K562 (cell line): ENCODE results near the gene VSIG10L. TPM values are rescaled to one million over a fixed set of nuclear protein-coding genes. Genes with fewer than 3 reads are reported as not detected.

ENCODE experiments used
- FUS ChIP-seq: fragments of 200-400 bp; formaldehyde crosslinking; optimal IDR thresholded peaks from 2 replicates; pipeline ENCODE3; 2017; ENCODE audit warnings: low read depth, low read length
- GATAD2A ChIP-seq: fragments of 450-650 bp; IDR thresholded peaks from 2 replicates; pipeline ENCODE4 v1.6.1; 2017
- HNRNPL ChIP-seq: fragments of 200-400 bp; formaldehyde crosslinking; IDR thresholded peaks from 2 replicates; pipeline ENCODE4 v1.6.1; 2017; ENCODE audit warnings: low read depth, mild to moderate bottlenecking, low read length
- KAT7 ChIP-seq: sonication (generic); formaldehyde crosslinking; IDR thresholded peaks from 2 replicates; pipeline ENCODE4 v1.8.0; 2022; ENCODE audit warnings: missing genetic modification reagents, mild to moderate bottlenecking, borderline replicate concordance
- PRDM10 ChIP-seq: fragments of 450-650 bp; IDR thresholded peaks from 2 replicates; pipeline ENCODE4 v1.6.1; 2018; ENCODE audit not compliant: partially characterized antibody
- ZNF318 ChIP-seq, 2 experiments: fragments of 450-650 bp; IDR thresholded peaks; 2 replicates each; pipeline ENCODE4 v1.6.1; 2016; ENCODE audit warnings: mild to moderate bottlenecking in 2 of 2, borderline replicate concordance in 1 of 2, low read depth in 1 of 2, moderate library complexity in 1 of 2
- ZNF740 ChIP-seq, 3 experiments: fragments of 200-800 bp in 1 of 3; sonication (Bioruptor generic) in 1 of 3; sonication (generic) in 1 of 3; formaldehyde crosslinking in 1 of 3; IDR thresholded peaks; 2 replicates each; pipeline versions ENCODE4 v1.6.1 to v1.8.0; 2016 to 2022; ENCODE audit warnings: mild to moderate bottlenecking in 2 of 3, missing compliant biosample characterization in 2 of 3, missing genetic modification characterization in 2 of 3, missing genetic modification reagents in 1 of 3
- polyA plus RNA-seq, 8 experiments: library from polyadenylated mRNA; depleted of rRNA in 4 of 8; stranded (reverse) in 5 of 8; unstranded in 3 of 8; fragments of >200 nt; fragmentation: Nextera tagmentation in 2 of 8; fragmentation: Illumina TruSeq in 1 of 8; extraction: Ambion mirVana in 2 of 8; extraction: Trizol in 1 of 8; gene quantifications; 2 replicates each; pipeline versions ENCODE4 v1.2.1 to v1.2.3, GENCODE V29; 2011 to 2014; ENCODE audit warnings: inconsistent platforms in 1 of 8, missing spikeins in 1 of 8
- total RNA-seq, 7 experiments: library from RNA; depleted of rRNA in 6 of 7; stranded (reverse); fragments of >200 nt in 6 of 7; fragmentation: Illumina TruSeq in 2 of 7; extraction: Trizol in 2 of 7; gene quantifications; 2 replicates each; pipeline versions ENCODE4 v1.2.1 to v1.2.3, GENCODE V29; 2011 to 2021; ENCODE audit warnings: low replicate concordance in 1 of 7

The VSIG10L gene
- total and polyA plus RNA-seq, 9 of the 15 experiments (the other 6 are each of a cell fraction or from before 2014, with no cell fraction given): 1.1 to 7.6 (median 2.2) TPM

- TF ChIP-seq ZNF318 (IDR thresholded peaks at IDR 0.05; ENCODE audit: borderline replicate concordance in 1 of 2, low read depth in 1 of 2): no peak
- TF ChIP-seq KAT7 (CRISPR knock-in tag): no peak
- TF ChIP-seq PRDM10: no peak
- TF ChIP-seq HNRNPL: no peak
- no peak for TF ChIP-seq GATAD2A
- TF ChIP-seq ZNF740 (CRISPR knock-in tag; IDR thresholded peaks at IDR 0.05): peak; percentile 41; the same call in 1 of the 2 replicates
- TF ChIP-seq ZNF740 (tag; IDR thresholded peaks at IDR 0.05): no peak
- no peak for TF ChIP-seq FUS
Observed at GRCh38 chr19:51318687-51319648, 23.0 kb downstream of the VSIG10L start (continued).
